GM23248 (cell line): ENCODE data around the gene TSC22D1. TPM values are rescaled to one million over a fixed set of nuclear protein-coding genes. Genes with fewer than 3 reads are reported as not detected.

Experiments
- DNase-seq: peaks from one replicate; pipeline ENCODE4 v3.0.0-alpha.2; 2015
- H2AFZ ChIP-seq: fragments of 200-600 bp; sonication (generic); 2 replicates; pipeline ENCODE4 v1.6.1; 2016; ENCODE audit warnings: antibody characterized with exemption
- H3F3A ChIP-seq: fragments of 200-600 bp; sonication (generic); 2 replicates; pipeline ENCODE4 v1.6.1; 2016; ENCODE audit warnings: mild to moderate bottlenecking, antibody characterized with exemption, mixed run types; ENCODE audit not compliant: insufficient read depth
- H3K27ac ChIP-seq: fragments of 200-600 bp; sonication (generic); 2 replicates; pipeline ENCODE4 v1.5.1; 2016; ENCODE audit warnings: mild to moderate bottlenecking
- H3K27me3 ChIP-seq: fragments of 200-600 bp; sonication (generic); replicated peaks from 2 replicates; pipeline ENCODE4 v1.6.1; 2016; ENCODE audit warnings: mild to moderate bottlenecking; ENCODE audit not compliant: insufficient read depth
- H3K36me3 ChIP-seq: fragments of 200-600 bp; sonication (generic); 2 replicates; pipeline ENCODE4 v1.6.1; 2016; ENCODE audit warnings: low read depth, mild to moderate bottlenecking
- H3K4me1 ChIP-seq: fragments of 200-600 bp; sonication (generic); 2 replicates; pipeline ENCODE4 v1.6.1; 2016; ENCODE audit warnings: mild to moderate bottlenecking; ENCODE audit not compliant: insufficient read depth
- H3K4me2 ChIP-seq: fragments of 200-600 bp; sonication (generic); one replicate; pipeline ENCODE4 v1.6.1; 2016; ENCODE audit warnings: mild to moderate bottlenecking; ENCODE audit not compliant: unreplicated experiment
- H3K4me3 ChIP-seq: fragments of 200-600 bp; sonication (generic); 2 replicates; pipeline ENCODE4 v1.5.1; 2016; ENCODE audit warnings: mild to moderate bottlenecking
- H3K79me2 ChIP-seq: fragments of 200-600 bp; sonication (generic); 2 replicates; pipeline ENCODE4 v1.6.1; 2016; ENCODE audit warnings: mild to moderate bottlenecking; ENCODE audit not compliant: insufficient read depth
- H3K9ac ChIP-seq: fragments of 200-600 bp; sonication (generic); 2 replicates; pipeline ENCODE4 v1.6.1; 2016; ENCODE audit warnings: mild to moderate bottlenecking
- H3K9me2 ChIP-seq: fragments of 200-600 bp; sonication (generic); 2 replicates; pipeline ENCODE4 v1.6.1; 2016; ENCODE audit warnings: mixed run types, mild to moderate bottlenecking, moderate library complexity; ENCODE audit not compliant: insufficient read depth
- H3K9me3 ChIP-seq: fragments of 200-600 bp; sonication (generic); one replicate; pipeline ENCODE4 v1.6.1; 2017; ENCODE audit warnings: low read depth
- H4K20me1 ChIP-seq: fragments of 200-600 bp; sonication (generic); 2 replicates; pipeline ENCODE4 v1.6.0; 2016; ENCODE audit not compliant: insufficient read depth
- EZH2 ChIP-seq: fragments of 200-600 bp; sonication (generic); IDR thresholded peaks from 2 replicates; pipeline ENCODE4 v1.6.1; 2018; ENCODE audit warnings: antibody characterized with exemption, mild to moderate bottlenecking; ENCODE audit not compliant: insufficient read depth, poor library complexity, severe bottlenecking
- EZH2phosphoT487 ChIP-seq: fragments of 200-600 bp; sonication (generic); IDR thresholded peaks from 2 replicates; pipeline ENCODE4 v1.6.1; 2018; ENCODE audit warnings: antibody characterized with exemption, moderate library complexity, mild to moderate bottlenecking, low read depth; ENCODE audit not compliant: insufficient read depth
- WGBS, 2 experiments: methylation state at CpG; one replicate each; pipeline ENCODE4 v1.1.6; 2015 to 2017; ENCODE audit warnings: low lambda C conversion rate in 2 of 2, low coverage in 1 of 2; ENCODE audit errors: missing lambda C conversion rate in 2 of 2; 5-methylcytosine and 5-hydroxymethylcytosine counted together
- in situ Hi-C: fragments of 300-500 bp; cut with MboI; formaldehyde crosslinking; loops from 2 replicates; pipeline ENCODE4 v1.15.0; 2020
- polyA plus RNA-seq: library from polyadenylated mRNA; unstranded; fragments of >200 nt; fragmentation: Nextera tagmentation; extraction: Ambion mirVana; gene quantifications from 2 replicates; pipeline ENCODE4 v1.2.1, GENCODE V29; 2016
- total RNA-seq: library from RNA; depleted of rRNA; stranded (reverse); fragments of >200 nt; shearing (Covaris generic); gene quantifications from 2 replicates; pipeline ENCODE4 v1.2.3, GENCODE V29; 2014

TSC22D1 gene
- total and polyA plus RNA-seq, 2 experiments from 2014 or later, result 31.3 to 60.6 TPM

GRCh38 chr13:44440046-44440608 lies 136.0 kb downstream of the TSC22D1 start:
- no peaks in the 10 kb centered on the region for H3K27me3 ChIP-seq
- no peak overlapping the region for H3K4me3 ChIP-seq
- 78 to 79% methylated on average over 10 of the region's 10 CpGs for WGBS, 2 experiments
- no peak overlapping the region for H2AFZ ChIP-seq
- H3K9ac ChIP-seq, result no peak overlapping the region
- no peak for DNase-seq
- no peaks in the 10 kb centered on the region for H3K36me3 ChIP-seq
- TF ChIP-seq EZH2 (no peak), EZH2phosphoT487 (no peak)
- H3K4me2 ChIP-seq, result no peak overlapping the region
- in situ Hi-C loops, result loop anchor here (25.0 kb wide), 1 partner anchor 253 kb away; no protein-coding TSS in a partner anchor
- H4K20me1 ChIP-seq, result peaks cover 5% of the 10 kb centered on the region; the same call in 1 of the 2 replicates
- H3F3A ChIP-seq, result peaks cover 23% of the 10 kb centered on the region
- peaks cover 13% of the 10 kb centered on the region; the same call in 1 of the 2 replicates for H3K4me1 ChIP-seq
- peaks cover 67% of the 10 kb centered on the region for H3K79me2 ChIP-seq
- H3K9me2 ChIP-seq, result no peaks in the 10 kb centered on the region
- H3K9me3 ChIP-seq, result no peaks in the 10 kb centered on the region
- H3K27ac ChIP-seq, result no peak overlapping the region

- WGBS, 2 experiments, result 49 to 57% methylated on average over 4 of the region's 4 CpGs
- DNase-seq, result no peak
- Histone ChIP-seq H3K9ac (no peak overlapping the region), H3K27me3 (no peaks in the 10 kb centered on the region), H3K4me1 (peaks cover 13% of the 10 kb centered on the region), H3K4me3 (no peak overlapping the region), H3K9me3 (no peaks in the 10 kb centered on the region), H3K9me2 (no peaks in the 10 kb centered on the region), H3K79me2 (peaks cover 61% of the 10 kb centered on the region), H2AFZ (no peak overlapping the region), H4K20me1 (peaks cover 5% of the 10 kb centered on the region; the same call in 1 of the 2 replicates), H3K36me3 (no peaks in the 10 kb centered on the region), H3F3A (peaks cover 26% of the 10 kb centered on the region), H3K4me2 (no peak overlapping the region), H3K27ac (no peak overlapping the region)
- in situ Hi-C loops, result loop anchor here (10.0 to 25.0 kb wide), 3 partner anchors 252 to 535 kb away; no protein-coding TSS in a partner anchor
- TF ChIP-seq EZH2 (no peak), EZH2phosphoT487 (no peak)
Measured at GRCh38 chr13:44439452-44440024, 136.6 kb downstream of the TSC22D1 start.

DNA sequence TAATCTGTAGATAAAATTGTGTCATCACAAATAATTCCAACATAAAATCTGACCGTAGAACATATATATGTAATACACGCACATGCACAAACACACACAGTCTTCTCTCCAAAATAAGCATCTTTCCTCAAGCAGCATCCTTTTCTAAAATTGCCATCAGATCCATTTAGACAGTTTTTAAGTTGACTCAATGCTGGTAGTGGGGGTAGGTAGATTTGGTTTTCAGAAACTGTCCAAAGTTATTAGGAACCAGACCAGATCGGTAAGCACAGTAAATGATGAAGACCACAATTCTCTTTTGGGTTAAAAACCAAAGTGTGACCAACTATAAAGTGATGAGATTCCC lies 137.9 kb downstream of the TSC22D1 start:
- Histone ChIP-seq H3K9me2 (no peaks in the 10 kb centered on the region), H3K36me3 (peaks cover 9% of the 10 kb centered on the region), H3K4me3 (no peak overlapping the region), H3K9ac (no peak overlapping the region), H2AFZ (no peak overlapping the region), H3F3A (peaks cover 39% of the 10 kb centered on the region), H3K9me3 (no peaks in the 10 kb centered on the region), H3K4me2 (no peak overlapping the region), H3K4me1 (peaks cover 19% of the 10 kb centered on the region), H3K27me3 (no peaks in the 10 kb centered on the region), H3K27ac (no peak overlapping the region), H4K20me1 (peaks cover 5% of the 10 kb centered on the region; the same call in 1 of the 2 replicates), H3K79me2 (peaks cover 51% of the 10 kb centered on the region)
- in situ Hi-C loops, result loop anchor here (10.0 to 25.0 kb wide), 3 partner anchors 251 to 533 kb away; no protein-coding TSS in a partner anchor
- DNase-seq, result no peak
- 0 to 4% methylated on average over 3 of the region's 3 CpGs for WGBS, 2 experiments
- no peak for TF ChIP-seq EZH2
- no peak for TF ChIP-seq EZH2phosphoT487

DNA sequence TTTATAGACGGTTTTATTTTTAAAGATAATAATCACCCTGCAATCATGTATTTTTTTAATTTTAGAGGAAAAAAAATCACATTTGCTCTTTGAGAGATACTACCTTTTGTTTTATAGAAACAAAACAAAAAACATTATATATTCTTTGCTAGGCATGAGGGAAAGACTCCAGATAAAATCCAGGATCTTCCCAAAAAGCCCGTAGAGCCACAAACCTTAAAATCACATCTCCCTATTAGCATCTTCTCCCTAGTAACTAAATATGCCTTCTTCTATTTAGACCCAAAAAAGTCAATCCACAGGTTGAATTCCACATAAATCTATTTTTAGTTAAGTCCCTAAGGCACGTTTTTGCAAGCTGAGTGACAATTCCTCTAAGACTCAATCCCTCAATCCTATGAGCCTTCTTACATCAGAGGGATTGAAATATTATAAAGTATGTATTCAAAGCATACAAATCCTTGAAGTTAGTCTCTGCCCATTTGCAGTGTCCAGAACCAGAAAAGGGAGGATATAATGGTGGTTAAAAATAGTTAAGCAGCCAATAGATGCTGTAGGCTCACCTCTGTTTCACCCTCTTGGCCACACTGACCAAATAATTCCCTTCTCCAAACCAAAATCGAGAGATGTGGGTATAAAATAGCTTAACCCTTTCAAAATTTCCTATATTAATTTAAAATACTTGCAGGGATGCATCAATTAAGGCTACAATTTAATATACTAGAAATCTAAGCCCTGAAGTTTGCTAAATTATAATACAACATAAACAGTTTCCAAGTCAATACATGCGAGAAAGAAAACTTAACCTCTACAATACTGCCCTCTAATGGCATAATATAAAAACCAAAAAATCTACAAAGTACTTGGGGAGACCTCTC lies 138.5 kb downstream of the TSC22D1 start:
- Histone ChIP-seq H3K9me3 (no peaks in the 10 kb centered on the region), H3K9me2 (no peaks in the 10 kb centered on the region), H3K4me1 (peaks cover 19% of the 10 kb centered on the region), H4K20me1 (peaks cover 5% of the 10 kb centered on the region; the same call in 1 of the 2 replicates), H3F3A (peaks cover 45% of the 10 kb centered on the region), H2AFZ (peak overlapping the region; percentile 77), H3K27ac (peak overlapping the region; percentile 68), H3K9ac (peak overlapping the region; percentile 92), H3K27me3 (no peaks in the 10 kb centered on the region), H3K36me3 (peaks cover 11% of the 10 kb centered on the region), H3K4me2 (peak overlapping the region; percentile 80), H3K4me3 (peak overlapping the region; percentile 82), H3K79me2 (peaks cover 45% of the 10 kb centered on the region)
- 11 to 13% methylated on average over 5 of the region's 5 CpGs for WGBS, 2 experiments
- in situ Hi-C loops, result loop anchor here (10.0 to 25.0 kb wide), 3 partner anchors 250 to 533 kb away; no protein-coding TSS in a partner anchor
- DNase-seq, result peak; percentile 64
- TF ChIP-seq EZH2, result no peak
- TF ChIP-seq EZH2phosphoT487, result no peak
